GM21529 (cell line): ENCODE data around the gene CSNK1A1L.
A peak's percentile ranks its signal among the peaks of the same experiment; 100 is the strongest.
"Not testable (repeated sequence)": the region's sequence is repeated elsewhere in the genome, so short reads cannot be mapped to it uniquely, and the experiment has no call there.

Source experiments
- ATAC-seq: cut with Tn5 transposase; IDR thresholded peaks from one replicate; pipeline ENCODE4 v1.9.1; 2021; ENCODE audit not compliant: unreplicated experiment

The CSNK1A1L gene

GRCh38 chr13:37059848-37060192 lies 45.6 kb downstream of the CSNK1A1L start:
- peak; percentile 25 for ATAC-seq

GRCh38 chr13:37058910-37059847 lies 46.3 kb downstream of the CSNK1A1L start, which contains the start of gene SUPT20H:
TSS of gene SUPT20H (minus strand) at chr13:37059688. CDS start at chr13:37051490, 8,198 bp downstream.
- peak; percentile 98 for ATAC-seq

- ATAC-seq, result not testable (repeated sequence)
Observed at GRCh38 chr13:37056228-37056627, 49.2 kb downstream of the CSNK1A1L start.
